ENCODE measurements around the gene TLR10.

The TLR10 gene

DNA sequence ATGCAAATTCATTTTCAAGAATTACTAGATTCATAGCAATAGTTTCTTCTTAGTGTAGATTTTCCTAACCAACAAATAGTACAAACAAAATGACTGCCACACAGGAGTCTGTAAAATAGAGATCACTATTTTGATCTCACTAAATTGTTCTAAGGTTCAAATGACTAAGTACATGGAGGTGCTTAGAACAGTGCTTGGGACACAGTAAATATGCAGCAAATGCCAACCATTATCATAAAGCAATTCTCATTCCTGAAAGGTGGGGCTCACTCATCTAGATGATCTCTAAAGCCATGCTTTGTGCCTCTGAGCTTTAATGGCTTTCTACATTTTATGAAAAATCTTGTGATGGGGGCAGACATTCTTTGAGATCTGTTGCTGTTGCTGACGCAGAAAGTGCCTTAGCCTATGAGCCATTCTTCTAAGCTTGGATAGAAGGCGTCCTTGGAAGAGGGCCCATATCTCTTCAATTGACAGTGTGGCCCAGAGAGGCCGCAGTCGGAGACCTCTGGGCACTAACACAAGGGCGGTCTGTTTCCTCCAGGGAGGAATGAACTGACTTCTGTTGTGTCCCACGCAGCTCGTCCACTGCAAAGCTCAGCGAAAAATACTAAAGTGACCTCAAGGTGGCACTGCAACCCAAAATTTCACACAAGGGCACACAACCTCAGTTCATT lies 23.5 kb downstream of the TLR10 start:
- Histone ChIP-seq H3K9me3 (ENCODE audit: insufficient read depth, low read length) (peaks cover 6% of the 10 kb centered on the region; the same call in 1 of the 2 replicates), H3K4me3 (ENCODE audit: low read length) (peak overlapping the region; percentile 55), H3K27ac (ENCODE audit: low read length) (peak overlapping the region; percentile 49; the same call in 1 of the 2 replicates), H3K79me2 (ENCODE audit: low read length) (peaks cover 6% of the 10 kb centered on the region; the same call in 1 of the 2 replicates), H4K20me1 (ENCODE audit: insufficient read depth, low read length) (no peaks in the 10 kb centered on the region), H2AFZ (ENCODE audit: low read depth, low read length) (peak overlapping the region; percentile 88; the same call in 1 of the 2 replicates), H3K27me3 (ENCODE audit: low read depth, low read length) (no peaks in the 10 kb centered on the region), H3K9ac (ENCODE audit: low read length) (peak overlapping the region; percentile 87), H3K4me2 (ENCODE audit: low read length) (peak overlapping the region; percentile 81), H3K36me3 (replicated peaks; ENCODE audit: low read depth, low read length) (peaks cover 9% of the 10 kb centered on the region), H3K4me1 (ENCODE audit: low read length) (peaks cover 65% of the 10 kb centered on the region)
- TF ChIP-seq EZH2phosphoT487 (IDR thresholded peaks at IDR 0.05; ENCODE audit: low read depth): no peak
- TF ChIP-seq, protein P1, sequence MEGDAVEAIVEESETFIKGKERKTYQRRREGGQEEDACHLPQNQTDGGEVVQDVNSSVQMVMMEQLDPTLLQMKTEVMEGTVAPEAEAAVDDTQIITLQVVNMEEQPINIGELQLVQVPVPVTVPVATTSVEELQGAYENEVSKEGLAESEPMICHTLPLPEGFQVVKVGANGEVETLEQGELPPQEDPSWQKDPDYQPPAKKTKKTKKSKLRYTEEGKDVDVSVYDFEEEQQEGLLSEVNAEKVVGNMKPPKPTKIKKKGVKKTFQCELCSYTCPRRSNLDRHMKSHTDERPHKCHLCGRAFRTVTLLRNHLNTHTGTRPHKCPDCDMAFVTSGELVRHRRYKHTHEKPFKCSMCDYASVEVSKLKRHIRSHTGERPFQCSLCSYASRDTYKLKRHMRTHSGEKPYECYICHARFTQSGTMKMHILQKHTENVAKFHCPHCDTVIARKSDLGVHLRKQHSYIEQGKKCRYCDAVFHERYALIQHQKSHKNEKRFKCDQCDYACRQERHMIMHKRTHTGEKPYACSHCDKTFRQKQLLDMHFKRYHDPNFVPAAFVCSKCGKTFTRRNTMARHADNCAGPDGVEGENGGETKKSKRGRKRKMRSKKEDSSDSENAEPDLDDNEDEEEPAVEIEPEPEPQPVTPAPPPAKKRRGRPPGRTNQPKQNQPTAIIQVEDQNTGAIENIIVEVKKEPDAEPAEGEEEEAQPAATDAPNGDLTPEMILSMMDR (IDR thresholded peaks at IDR 0.05; ENCODE audit: low read depth, low read length): peak; percentile 81

DNA sequence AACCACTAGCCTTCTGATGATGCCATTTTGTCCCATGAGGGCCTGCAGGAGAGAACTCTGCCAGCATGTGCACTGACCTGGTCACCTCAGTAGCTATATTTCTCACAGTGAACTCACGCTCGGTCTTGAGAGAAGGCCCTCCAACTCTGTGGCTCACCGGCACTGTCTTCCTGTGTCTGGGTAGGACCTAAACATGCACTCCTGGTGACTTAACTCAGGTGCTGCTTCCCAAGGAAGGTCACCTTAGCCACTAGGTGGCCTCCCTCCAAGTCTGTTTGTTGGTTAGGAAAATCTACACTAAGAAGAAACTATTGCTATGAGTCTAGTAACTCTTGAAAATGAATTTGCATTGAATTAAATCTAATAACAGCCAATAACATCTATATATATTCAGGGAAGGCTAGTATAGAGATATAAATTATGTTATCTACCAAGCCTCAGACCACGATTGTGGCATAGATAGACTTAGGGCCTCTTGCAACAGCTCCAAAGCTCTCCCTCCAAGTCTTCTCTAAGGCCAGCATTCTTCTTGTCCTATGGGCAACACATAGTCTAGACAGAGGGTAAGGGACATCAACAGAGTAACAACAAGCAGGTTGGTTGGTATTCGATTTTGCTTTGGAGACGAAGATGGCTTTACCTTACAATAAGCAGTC lies 24.7 kb downstream of the TLR10 start:
- H2AFZ ChIP-seq (ENCODE audit: low read depth, low read length): 0 out of 2 replicates have a peak overlapping the region, but pooled peaks have one; percentile 8
- H3K27me3 ChIP-seq (ENCODE audit: low read depth, low read length): no peaks in the 10 kb centered on the region
- peaks cover 56% of the 10 kb centered on the region for H3K4me1 ChIP-seq (ENCODE audit: low read length)
- TF ChIP-seq, protein P1 (IDR thresholded peaks at IDR 0.05; ENCODE audit: low read depth, low read length): peak; percentile 67
- no peak for TF ChIP-seq EZH2phosphoT487 (IDR thresholded peaks at IDR 0.05; ENCODE audit: low read depth)
- H3K4me2 ChIP-seq (ENCODE audit: low read length): 0 out of 2 replicates have a peak overlapping the region, but pooled peaks have one; percentile 1
- no peak overlapping the region for H3K9ac ChIP-seq (ENCODE audit: low read length)
- no peak overlapping the region for H3K4me3 ChIP-seq (ENCODE audit: low read length)
- peaks cover 6% of the 10 kb centered on the region; the same call in 1 of the 2 replicates for H3K9me3 ChIP-seq (ENCODE audit: insufficient read depth, low read length)
- H3K79me2 ChIP-seq (ENCODE audit: low read length): 0 out of 2 replicates have a peak, but pooled peaks cover 3% of the 10 kb centered on the region
- H4K20me1 ChIP-seq (ENCODE audit: insufficient read depth, low read length): no peaks in the 10 kb centered on the region
- H3K27ac ChIP-seq (ENCODE audit: low read length): peak overlapping the region; percentile 22; the same call in 1 of the 2 replicates
- H3K36me3 ChIP-seq (replicated peaks; ENCODE audit: low read depth, low read length): no peaks in the 10 kb centered on the region

DNA sequence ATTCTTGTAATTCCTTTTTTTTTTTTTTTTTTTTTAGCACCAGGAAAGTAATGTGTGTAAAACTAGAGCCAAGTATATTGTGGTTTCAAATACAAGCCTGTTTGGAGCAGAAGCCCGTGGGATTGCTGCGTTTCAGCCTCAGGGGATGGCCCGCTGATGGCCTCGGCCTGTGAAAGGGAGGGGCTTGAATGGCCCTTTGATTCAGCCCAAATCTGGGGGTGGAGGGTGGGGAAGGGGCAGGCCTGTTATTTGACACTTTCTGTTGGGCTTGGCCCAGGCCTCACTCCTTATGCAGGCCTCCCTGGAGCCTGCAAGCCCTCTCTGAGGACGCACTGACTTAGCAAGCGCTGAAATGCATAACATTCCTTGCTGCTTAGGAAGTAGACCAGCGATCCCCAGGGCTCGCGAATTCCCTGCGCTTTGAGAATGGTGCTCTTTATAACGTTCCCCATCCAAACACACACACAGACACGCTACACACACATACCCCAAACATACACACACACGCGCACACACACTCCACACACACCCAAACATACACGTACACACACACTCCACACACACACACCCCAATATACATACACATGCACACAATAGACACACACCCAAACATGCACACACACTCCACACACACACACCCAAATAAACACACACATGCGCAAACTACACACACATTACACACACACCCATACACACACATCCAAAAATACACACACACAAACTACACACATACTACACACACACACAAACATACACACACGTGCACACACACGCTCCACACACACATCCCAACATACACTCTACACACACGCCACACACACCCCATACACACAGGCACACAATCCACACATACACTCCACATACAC lies 29.6 kb downstream of the TLR10 start:
- Histone ChIP-seq H3K4me2 (ENCODE audit: low read length) (no peak overlapping the region), H3K9ac (ENCODE audit: low read length) (no peak overlapping the region), H2AFZ (ENCODE audit: low read depth, low read length) (no peak overlapping the region), H3K27me3 (ENCODE audit: low read depth, low read length) (no peaks in the 10 kb centered on the region), H3K36me3 (replicated peaks; ENCODE audit: low read depth, low read length) (no peaks in the 10 kb centered on the region), H3K4me1 (ENCODE audit: low read length) (peaks cover 16% of the 10 kb centered on the region), H3K79me2 (ENCODE audit: low read length) (no peaks in the 10 kb centered on the region), H3K9me3 (ENCODE audit: insufficient read depth, low read length) (0 out of 2 replicates have a peak, but pooled peaks cover 3% of the 10 kb centered on the region), H3K4me3 (ENCODE audit: low read length) (no peak overlapping the region), H4K20me1 (ENCODE audit: insufficient read depth, low read length) (no peaks in the 10 kb centered on the region), H3K27ac (ENCODE audit: low read length) (no peak overlapping the region)
- no peak for TF ChIP-seq EZH2phosphoT487 (IDR thresholded peaks at IDR 0.05; ENCODE audit: low read depth)
- TF ChIP-seq, protein P1 (IDR thresholded peaks at IDR 0.05; ENCODE audit: low read depth, low read length): no peak

Measured in OCI-LY3 (cell line).